Measurements from ENCODE around the gene ABCC8.

GRCh38 chr11:17384002-17384511, 92.6 kb downstream of the ABCC8 start:
- TF ChIP-seq POLR2A (IDR thresholded peaks at IDR 0.05; ENCODE audit: low read length), result no peak
- TF ChIP-seq, protein P1, sequence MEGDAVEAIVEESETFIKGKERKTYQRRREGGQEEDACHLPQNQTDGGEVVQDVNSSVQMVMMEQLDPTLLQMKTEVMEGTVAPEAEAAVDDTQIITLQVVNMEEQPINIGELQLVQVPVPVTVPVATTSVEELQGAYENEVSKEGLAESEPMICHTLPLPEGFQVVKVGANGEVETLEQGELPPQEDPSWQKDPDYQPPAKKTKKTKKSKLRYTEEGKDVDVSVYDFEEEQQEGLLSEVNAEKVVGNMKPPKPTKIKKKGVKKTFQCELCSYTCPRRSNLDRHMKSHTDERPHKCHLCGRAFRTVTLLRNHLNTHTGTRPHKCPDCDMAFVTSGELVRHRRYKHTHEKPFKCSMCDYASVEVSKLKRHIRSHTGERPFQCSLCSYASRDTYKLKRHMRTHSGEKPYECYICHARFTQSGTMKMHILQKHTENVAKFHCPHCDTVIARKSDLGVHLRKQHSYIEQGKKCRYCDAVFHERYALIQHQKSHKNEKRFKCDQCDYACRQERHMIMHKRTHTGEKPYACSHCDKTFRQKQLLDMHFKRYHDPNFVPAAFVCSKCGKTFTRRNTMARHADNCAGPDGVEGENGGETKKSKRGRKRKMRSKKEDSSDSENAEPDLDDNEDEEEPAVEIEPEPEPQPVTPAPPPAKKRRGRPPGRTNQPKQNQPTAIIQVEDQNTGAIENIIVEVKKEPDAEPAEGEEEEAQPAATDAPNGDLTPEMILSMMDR (IDR thresholded peaks at IDR 0.05), result peak; percentile 93
- TF ChIP-seq CHD4 (IDR thresholded peaks at IDR 0.05; ENCODE audit: borderline replicate concordance), result no peak
- TF ChIP-seq REST (IDR thresholded peaks at IDR 0.05), result no peak
- TF ChIP-seq ESRRA (IDR thresholded peaks at IDR 0.05; ENCODE audit: borderline replicate concordance, low read length), result no peak
- no peak for TF ChIP-seq ZNF302 (CRISPR knock-in tag; IDR thresholded peaks at IDR 0.05)
- TF ChIP-seq ELK1 (IDR thresholded peaks at IDR 0.05; ENCODE audit: low read depth, low read length), result no peak

Data from A549 (cell line).